HL-60 (cell line): ENCODE measurements around the gene ERCC8.

ENCODE experiments used
- DNase-seq, 2 experiments: peaks; one replicate each; pipeline ENCODE4 v3.0.0-alpha.2; 2010 to 2020; ENCODE audit warnings: low read depth in 1 of 2, low spot score in 1 of 2
- H3K27ac ChIP-seq: fragments of 250-450 bp; sonication (Bioruptor Pico); replicated peaks from 2 replicates; pipeline ENCODE4 v1.5.1; 2020; ENCODE audit warnings: mild to moderate bottlenecking, moderate library complexity
- H3K27me3 ChIP-seq: fragments of 250-450 bp; sonication (Bioruptor Pico); 2 replicates; pipeline ENCODE4 v1.5.1; 2021; ENCODE audit warnings: mild to moderate bottlenecking, moderate library complexity; ENCODE audit not compliant: insufficient read depth, poor library complexity, severe bottlenecking
- H3K4me3 ChIP-seq: replicated peaks from 2 replicates; pipeline ENCODE4 v1.5.1; 2011; ENCODE audit warnings: mild to moderate bottlenecking, control low read depth, low read length; ENCODE audit not compliant: insufficient read depth
- CTCF ChIP-seq: IDR thresholded peaks from one replicate; pipeline ENCODE4 v1.5.1; 2011; ENCODE audit warnings: low read length, control low read depth, inconsistent platforms; ENCODE audit not compliant: insufficient read depth
- GABPA ChIP-seq: IDR thresholded peaks from 2 replicates; pipeline ENCODE4 v1.6.1; 2012; ENCODE audit warnings: low read depth
- POLR2AphosphoS5 ChIP-seq: IDR thresholded peaks from 2 replicates; pipeline ENCODE4 v1.6.1; 2012; ENCODE audit warnings: low read depth
- REST ChIP-seq: IDR thresholded peaks from 2 replicates; pipeline ENCODE4 v1.6.1; 2012; ENCODE audit warnings: low read depth; ENCODE audit not compliant: insufficient replicate concordance
- SPI1 ChIP-seq: IDR thresholded peaks from 2 replicates; pipeline ENCODE4 v1.6.1; 2012; ENCODE audit warnings: low read depth, mild to moderate bottlenecking, borderline replicate concordance

Gene ERCC8

GRCh38 chr5:60843386-60843935, 101.4 kb downstream of the ERCC8 start:
- no peak for DNase-seq
- TF ChIP-seq CTCF: no peak
- TF ChIP-seq SPI1: no peak
- no peak for TF ChIP-seq POLR2AphosphoS5
- no peak for TF ChIP-seq REST
- Histone ChIP-seq H3K4me3 (peak overlapping the region; percentile 61), H3K27me3 (peaks cover 5% of the 10 kb centered on the region), H3K27ac (no peak overlapping the region)

GRCh38 chr5:60842871-60843385, 101.9 kb downstream of the ERCC8 start:
- TF ChIP-seq GABPA (no peak), SPI1 (no peak), CTCF (no peak), POLR2AphosphoS5 (no peak), REST (no peak)
- Histone ChIP-seq H3K4me3 (0 out of 2 replicates have a peak overlapping the region, but pooled peaks have one; percentile 61), H3K27ac (no peak overlapping the region), H3K27me3 (peaks cover 5% of the 10 kb centered on the region)
- DNase-seq: no peak

GRCh38 chr5:60841361-60841760, 103.5 kb downstream of the ERCC8 start:
- no peak for TF ChIP-seq SPI1
- no peak for TF ChIP-seq POLR2AphosphoS5
- no peak for TF ChIP-seq CTCF
- no peak for TF ChIP-seq REST
- TF ChIP-seq GABPA: no peak
- H3K4me3 ChIP-seq: no peak overlapping the region
- no peak for DNase-seq
- no peak overlapping the region for H3K27ac ChIP-seq
- H3K27me3 ChIP-seq: peaks cover 5% of the 10 kb centered on the region
